ENCODE data around the gene PRR14L.
A peak's percentile ranks its signal among the peaks of the same experiment; 100 is the strongest.
"Not testable (repeated sequence)": the region's sequence is repeated elsewhere in the genome, so short reads cannot be mapped to it uniquely, and the experiment has no call there.

Gene PRR14L

GRCh38 chr22:31739795-31740201, 10.1 kb downstream of the PRR14L start:
- no peak for DNase-seq

- DNase-seq, result no peak
These were observed 11.4 kb downstream of the PRR14L start for GRCh38 chr22:31738566-31738965.

DNA sequence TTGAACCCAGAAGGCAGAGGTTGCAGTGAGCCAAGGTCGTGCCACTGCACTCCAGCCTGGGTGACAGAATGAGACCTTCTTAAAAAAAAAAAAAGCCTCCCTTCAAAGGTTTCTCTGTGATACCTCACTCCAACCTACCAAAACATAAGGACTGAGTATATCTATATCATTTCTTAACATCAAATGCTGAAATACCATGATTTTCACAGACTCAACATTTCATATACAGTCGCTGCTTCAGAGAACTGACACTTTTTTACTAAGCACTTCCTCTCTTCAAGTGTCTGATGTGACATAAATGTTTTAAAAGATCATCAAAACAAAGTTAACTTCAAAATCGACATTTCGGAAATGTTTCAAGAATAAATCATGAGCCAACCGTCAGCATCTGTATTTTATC, 12.0 kb downstream of the PRR14L start:
- DNase-seq, result peak in 2 of 6 experiments; percentile 10 to 67

DNA sequence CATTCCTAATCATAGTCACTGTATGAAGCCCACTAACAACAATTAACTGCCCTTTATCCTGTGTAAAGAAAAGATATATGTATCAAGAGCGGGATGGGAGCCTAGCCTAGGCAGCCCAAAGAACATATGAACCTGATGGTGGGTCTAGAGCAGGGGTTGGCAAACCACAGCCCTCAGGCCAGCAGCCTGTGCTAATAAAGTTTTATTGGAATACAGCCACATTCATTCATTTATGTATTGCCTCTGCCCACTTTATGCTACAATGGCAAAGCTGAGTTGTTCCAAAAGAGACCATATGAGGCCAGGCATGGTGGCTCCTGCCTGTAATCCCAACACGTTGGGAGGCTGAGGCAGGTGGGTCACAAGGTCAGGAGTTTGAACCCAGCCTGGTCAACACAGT, 13.5 kb downstream of the PRR14L start:
- DNase-seq, result no peak

DNA sequence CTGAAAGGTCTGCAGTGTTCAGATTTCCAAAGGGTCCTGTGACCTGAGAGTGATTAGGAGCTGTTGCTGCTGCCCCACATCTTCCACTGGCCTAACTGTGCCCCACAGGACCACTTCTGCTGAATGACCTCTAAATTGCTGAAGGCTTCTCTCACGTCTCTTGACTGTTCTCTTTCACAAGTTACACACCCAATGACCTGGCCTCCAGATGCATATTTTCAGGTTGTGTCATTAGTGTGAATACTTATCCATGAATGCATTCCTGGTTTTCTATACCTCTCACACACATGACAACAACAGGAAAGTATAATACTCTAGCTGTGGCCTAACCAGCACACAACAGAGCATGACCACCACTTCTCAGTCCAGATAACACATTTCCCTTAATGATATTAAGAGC, 15.4 kb downstream of the PRR14L start:
- no peak for DNase-seq

DNA sequence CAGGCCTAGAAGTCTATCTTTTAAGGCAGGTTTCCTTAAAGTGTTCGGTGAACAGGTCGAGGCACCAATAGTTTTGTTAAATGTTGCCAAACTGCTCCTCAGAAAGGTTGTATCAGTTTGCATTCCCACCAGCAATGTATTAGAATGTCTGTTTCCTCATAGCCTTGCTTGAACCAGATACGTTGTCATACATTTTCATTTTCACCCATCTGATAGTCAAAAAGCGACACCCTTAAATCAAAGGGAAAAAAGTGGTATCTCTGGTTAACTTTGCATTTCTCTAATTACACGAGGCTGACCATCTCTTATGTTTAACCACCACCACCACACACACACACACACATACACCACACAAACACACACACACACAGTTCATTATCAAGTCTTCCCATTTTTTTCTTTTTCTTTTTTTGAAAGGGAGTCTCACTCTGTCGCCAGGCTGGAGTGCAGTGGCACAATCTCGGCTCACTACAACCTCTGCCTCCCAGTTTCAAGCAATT, 16.3 kb downstream of the PRR14L start:
- no peak for DNase-seq

DNA sequence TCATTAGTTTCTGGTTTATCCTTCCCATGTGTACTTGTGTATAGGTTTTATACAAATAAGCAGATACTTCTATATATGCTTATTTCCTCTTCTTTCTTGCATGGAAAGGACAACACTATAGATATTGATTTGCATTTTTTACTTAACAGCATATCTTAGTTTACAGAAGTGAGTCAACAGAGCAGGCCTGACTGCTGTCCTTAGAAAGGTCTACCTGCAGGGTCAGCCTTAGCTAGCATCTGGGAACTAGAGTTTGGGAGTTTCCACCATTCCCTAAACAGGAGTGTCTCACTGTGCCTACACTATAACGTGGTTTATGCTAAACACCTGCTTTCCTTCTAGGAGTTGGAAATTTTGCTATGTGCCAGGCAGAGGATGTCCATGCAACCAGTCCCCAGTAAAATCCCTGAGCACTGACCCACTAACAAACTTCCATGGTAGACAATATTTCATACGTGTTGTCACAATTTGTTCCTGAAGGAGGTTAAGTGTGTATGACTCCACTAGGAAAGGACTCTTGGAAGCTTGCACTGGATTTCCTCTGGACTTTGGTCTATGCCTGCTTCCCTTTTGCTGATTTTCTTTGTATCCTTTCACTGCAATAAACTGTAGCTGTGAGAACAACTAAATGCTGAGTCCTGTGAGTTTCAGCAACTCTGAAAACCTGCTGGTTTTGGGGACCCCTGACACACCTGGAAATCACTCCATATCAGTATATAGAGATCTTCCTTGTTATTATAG, 17.7 kb downstream of the PRR14L start:
- no peak for DNase-seq

DNA sequence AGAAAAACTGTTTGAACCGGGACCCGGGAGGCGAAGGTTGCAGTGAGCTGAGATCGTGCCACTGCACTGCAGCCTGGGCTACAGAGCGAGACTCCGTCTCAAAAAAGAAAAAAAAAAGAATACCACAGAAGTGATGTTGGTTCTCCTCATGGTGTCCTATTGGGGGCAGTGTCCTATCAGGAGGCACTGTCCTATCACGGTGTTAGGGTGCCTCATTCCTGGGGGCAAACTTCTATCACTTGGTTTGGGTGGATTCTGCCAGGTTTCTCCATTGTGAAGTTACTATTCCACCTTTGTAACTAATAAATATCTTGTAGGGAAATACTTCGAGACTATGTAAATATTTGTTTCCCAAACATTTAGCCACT, 19.6 kb downstream of the PRR14L start:
- DNase-seq, result no peak

DNA sequence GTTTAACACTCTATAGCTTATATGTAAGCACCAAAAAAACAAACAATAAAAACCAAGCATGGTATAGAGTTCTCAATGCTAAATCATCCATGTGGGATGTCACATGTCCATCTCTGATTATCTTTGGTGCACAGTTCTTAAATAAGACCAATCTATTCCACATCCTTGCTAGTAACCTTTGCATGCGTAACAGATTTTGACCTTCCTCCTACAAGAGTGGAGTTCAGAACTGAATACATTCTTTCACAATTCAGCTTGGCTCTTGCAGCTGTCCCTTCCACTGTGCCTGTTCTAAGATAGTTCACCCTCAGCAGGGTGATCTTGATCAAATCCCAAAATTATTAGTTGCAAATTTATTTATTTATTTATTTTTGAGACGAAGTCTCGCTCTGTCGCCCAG, 21.1 kb downstream of the PRR14L start:
- DNase-seq, result no peak

DNA sequence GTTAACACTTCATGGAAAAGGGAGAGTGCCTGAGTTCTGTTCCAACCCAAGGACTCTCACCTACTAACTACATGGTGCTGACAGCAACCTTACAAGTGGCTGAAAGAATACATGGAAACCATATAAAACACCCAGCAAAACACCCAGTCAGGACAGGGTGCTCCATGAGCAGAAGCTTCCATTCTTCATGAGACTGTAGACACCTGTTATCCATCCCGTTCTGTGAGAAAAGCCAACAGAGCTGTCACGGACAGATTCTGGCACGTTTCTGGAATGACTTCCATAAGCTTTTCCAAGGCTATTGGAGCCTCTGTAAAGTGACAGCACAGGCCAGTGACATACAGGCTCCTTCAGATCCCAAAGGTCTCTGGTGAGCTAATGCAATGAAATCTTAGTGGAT, 23.2 kb downstream of the PRR14L start:
- DNase-seq, result no peak

- DNase-seq, result no peak
These were observed 26.2 kb downstream of the PRR14L start for GRCh38 chr22:31723723-31724122.

- DNase-seq, result no peak
These were observed 30.0 kb downstream of the PRR14L start for GRCh38 chr22:31719850-31720471.

- DNase-seq, result no peak
These were observed 34.7 kb downstream of the PRR14L start for GRCh38 chr22:31715147-31715778.

DNA sequence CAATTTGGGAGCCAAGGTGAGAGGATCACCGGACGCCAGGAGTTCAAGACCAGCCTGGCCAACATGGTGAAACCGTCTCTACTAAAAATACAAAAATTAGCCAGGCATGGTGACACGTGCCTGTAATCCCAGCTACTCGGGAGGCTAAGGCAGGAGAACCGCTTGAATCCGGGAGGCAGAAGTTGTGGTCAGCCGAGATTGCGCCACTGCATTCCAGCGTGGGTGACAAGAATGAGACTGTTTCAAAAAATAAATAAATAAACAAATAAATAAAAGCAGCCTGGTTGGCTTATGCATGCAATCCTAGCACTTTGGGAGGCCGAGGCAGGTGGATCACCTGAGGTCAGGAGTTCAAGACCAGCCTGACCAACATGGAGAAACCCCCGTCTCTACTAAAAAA, 38.7 kb downstream of the PRR14L start:
- not testable (repeated sequence) for DNase-seq

DNA sequence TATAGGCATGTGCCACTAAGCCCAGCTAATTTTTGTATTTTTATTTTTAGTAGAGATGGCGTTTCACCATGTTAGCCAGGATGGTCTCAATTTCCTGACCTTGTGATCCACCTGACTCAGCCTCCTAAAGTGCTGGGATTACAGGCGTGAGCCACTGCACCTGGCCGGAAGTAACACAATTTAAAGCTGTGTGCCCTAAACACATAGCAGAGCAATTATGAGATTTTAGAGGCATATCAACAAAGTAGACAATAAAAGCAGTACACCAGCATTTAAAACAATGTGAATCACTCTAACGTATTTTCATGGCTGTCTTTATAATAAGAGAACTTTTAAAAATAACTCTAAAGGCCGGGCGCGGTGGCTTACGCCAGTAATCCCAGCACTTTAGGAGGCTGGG, 42.4 kb downstream of the PRR14L start:
- DNase-seq, result no peak

DNA sequence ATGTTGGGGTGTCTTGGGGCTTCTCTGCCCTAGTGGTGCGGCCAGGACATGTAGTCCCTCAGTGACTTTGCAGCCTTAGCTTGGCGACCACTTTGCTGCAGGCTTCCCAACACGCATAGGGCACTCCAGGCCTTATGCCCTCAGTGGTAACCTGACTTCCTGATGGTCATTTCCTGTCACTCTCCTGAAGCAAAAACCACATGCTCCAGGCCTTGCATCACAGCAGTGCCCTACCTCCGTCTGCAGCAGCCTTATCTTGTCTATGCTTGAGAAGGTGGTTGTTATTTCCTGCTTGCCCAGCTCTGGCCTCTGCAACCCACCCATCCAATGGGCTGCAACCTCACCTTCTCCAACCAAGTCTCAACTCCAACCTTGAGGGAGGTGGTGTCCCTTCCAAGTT, 54.5 kb downstream of the PRR14L start:
- DNase-seq, result no peak

DNA sequence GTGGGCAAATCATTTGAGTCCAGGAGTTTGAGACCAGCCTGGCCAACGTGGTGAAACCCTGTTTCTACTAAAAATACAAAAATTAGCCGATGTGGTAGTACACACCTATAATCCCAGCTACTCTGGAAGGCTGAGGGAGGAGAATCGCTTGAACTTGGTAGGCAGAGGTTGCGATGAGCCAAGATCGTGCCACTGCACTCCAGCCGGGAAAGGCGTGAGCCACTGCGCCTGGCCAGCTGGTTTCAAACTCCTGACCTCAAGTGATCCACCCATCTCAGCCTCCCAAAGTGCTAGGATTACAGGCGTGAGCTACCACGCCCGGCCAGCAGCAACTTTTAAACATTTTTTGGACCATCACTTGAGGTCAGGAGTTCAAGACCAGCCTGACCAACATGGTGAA, 55.9 kb downstream of the PRR14L start:
- not testable (repeated sequence) for DNase-seq

GRCh38 chr22:31692186-31692886, 57.6 kb downstream of the PRR14L start:
- no peak for DNase-seq

GRCh38 chr22:31691408-31691807, 58.5 kb downstream of the PRR14L start:
- no peak for DNase-seq

GRCh38 chr22:31683181-31684105, 66.5 kb downstream of the PRR14L start:
- no peak for DNase-seq

DNA sequence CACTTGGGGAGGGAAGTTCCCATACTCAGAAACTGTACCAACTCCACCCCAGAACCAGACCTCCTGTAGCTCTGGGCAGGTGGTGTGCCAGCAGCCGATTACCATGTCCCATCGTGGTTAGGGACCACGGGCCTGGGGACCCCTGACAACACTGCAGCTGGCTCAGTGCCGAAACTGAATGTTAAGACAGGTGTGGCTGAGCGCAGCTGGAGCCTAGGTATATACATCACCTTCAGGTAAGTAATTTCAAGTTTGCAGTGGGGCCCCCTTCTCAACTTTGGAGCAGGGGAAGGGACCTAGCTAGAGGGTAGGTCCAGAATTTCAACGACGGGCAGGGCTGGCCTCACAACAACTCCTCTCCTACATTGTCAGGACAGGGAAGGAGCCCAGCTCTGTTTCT, 67.2 kb downstream of the PRR14L start:
- no peak for DNase-seq
